GM18873 (cell line): ENCODE results near the gene RUNX2.
"Not testable (repeated sequence)": the region's sequence is repeated elsewhere in the genome, so short reads cannot be mapped to it uniquely, and the experiment has no call there.

ENCODE experiments used
- ATAC-seq: cut with Tn5 transposase; IDR thresholded peaks from one replicate; pipeline ENCODE4 v1.9.1; 2021; ENCODE audit warnings: mild to moderate bottlenecking, moderate library complexity, moderate number of reproducible peaks; ENCODE audit not compliant: unreplicated experiment, low FRiP score

RUNX2 gene

GRCh38 chr6:45450132-45450531 lies 122.0 kb downstream of the RUNX2 start:
- ATAC-seq, result no peak

GRCh38 chr6:45450831-45451230 lies 122.7 kb downstream of the RUNX2 start:
- no peak for ATAC-seq

DNA sequence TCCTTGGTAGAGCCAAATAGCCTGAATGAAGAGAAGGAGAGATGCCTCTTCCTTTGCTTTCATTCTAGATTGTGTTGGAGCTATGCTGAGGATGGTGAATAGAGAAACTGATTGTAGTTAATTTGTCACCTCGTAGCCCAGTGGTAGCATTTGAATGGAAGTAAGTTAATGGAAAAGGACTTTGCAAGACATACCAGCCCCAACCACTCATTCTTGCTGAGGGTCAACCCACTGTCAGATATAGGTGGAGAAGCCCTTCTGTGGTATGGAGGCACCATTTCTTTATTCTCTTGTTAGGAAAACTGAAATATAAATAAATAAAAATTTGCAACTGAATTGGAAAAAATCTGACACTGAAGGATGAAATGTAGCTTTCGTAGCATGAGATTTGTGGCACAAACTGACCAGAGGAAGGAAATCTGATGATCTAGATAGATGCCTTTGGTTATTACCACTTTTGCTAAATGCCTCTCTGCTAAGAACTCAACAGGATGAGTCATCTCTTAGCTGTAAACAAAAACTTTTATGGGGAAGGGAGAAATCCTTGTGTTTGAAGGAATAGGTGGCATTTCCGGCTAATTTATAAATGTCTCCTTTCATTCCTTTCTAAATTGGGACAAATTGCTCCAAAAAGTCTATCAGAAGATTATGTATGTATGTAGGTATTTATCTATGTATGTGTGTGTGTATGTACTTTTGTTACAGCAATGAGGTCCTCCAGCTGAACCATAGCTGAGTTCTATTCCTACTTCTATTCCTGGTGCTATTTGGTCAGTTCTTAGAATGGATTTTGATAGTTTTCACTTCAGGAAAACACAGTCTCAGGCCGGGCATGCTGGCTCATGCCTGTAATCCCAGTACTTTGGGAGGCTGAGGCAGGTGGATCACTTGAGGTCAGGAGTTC lies 126.1 kb downstream of the RUNX2 start:
- ATAC-seq, result no peak

DNA sequence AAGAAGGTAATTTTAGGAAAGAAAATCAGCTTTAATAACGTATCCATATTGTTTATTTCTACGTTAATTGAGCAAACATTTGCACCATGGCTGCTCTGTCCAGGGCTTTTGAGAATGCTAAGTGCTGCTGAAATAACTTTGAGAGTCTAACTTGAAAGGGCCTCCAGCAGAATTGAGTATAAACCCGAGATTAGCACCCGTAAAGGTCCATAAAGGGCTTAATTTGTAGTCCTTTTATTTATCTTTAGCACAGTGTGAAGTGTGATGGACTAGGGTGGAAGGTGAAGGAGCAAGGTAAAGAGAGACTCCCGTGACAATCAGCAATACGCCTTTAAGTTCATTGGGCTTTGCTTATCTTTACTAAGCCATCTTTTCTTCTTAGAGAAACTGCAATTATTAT lies 127.3 kb downstream of the RUNX2 start:
- no peak for ATAC-seq

GRCh38 chr6:45457141-45457540 lies 129.0 kb downstream of the RUNX2 start:
- ATAC-seq, result no peak

DNA sequence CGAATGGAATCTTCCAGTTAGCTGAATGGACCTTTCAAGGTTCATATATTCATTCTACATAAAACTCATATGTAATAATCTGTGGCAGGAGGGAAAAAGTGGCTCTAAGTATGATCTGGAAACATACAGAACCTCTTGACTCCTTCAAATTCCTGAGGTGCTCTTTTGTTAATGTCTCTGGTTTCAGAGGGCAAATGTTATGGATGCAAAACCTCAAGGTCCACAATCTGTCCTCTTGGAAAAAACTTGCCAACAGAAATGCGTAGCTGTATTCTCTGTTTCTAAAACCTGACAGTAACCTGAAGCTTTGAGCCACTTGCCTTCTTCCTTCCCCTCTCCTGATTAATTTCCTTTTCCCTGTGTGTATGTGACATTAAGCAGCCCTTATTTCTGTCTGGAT lies 130.5 kb downstream of the RUNX2 start:
- no peak for ATAC-seq

DNA sequence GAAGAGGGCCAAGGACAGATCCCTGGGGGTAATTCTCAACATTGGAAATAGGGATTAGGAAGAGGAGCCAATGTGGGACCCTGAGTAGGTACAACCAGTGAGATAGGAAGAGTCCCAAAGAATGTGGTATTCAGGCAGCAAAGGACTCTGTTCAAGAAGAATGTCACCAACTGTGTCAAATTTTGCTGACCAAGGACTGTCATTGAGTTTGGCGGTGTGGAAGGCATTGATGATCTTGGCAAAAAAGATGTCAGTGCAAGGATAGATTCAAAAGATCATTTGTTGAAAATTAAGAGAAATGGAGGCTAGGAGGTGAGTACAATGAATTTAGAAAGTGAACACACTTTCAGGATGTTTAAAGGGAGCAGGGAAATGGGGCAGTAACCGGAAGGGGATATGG lies 132.0 kb downstream of the RUNX2 start:
- ATAC-seq, result no peak

DNA sequence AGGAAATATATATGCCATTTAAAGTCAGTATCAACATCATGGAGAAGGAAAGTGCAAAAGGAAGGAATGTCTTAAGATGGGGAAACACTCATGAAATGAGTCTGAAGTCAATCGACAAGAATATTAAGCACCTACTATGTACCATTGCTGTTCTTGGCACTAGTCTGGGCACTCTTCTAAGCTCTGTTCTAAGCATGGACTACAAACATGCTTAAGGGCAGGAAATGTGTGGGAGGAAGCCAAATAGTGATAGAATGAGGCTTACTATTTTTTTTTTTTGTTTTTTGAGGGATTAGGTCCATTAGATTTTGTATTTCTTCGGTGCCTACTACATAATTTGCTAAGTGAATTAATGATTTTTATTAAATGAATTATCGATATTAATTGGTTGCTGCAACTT lies 133.4 kb downstream of the RUNX2 start:
- ATAC-seq, result no peak

- no peak for ATAC-seq
Observed at GRCh38 chr6:45462190-45463134, 134.3 kb downstream of the RUNX2 start.

GRCh38 chr6:45464685-45465084 lies 136.6 kb downstream of the RUNX2 start:
- no peak for ATAC-seq

DNA sequence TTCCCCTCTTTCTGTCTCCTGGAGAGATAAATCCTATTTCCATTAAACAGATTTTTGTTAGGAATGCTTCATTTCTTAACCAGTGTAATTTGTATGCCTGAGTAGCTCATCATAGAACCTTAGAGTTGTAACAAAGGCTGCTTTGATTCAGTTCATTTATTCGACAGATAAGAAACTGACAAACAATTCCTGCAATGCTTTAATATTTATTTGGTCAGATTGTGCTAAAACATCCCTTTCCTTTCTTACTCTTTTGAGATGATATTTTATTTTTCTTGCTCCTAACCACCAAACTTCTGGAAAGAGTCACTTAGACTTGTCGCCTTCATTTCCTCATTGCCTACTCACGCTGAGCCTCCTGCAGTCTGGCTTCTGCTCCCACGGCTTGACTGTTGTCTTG lies 138.6 kb downstream of the RUNX2 start:
- no peak for ATAC-seq

DNA sequence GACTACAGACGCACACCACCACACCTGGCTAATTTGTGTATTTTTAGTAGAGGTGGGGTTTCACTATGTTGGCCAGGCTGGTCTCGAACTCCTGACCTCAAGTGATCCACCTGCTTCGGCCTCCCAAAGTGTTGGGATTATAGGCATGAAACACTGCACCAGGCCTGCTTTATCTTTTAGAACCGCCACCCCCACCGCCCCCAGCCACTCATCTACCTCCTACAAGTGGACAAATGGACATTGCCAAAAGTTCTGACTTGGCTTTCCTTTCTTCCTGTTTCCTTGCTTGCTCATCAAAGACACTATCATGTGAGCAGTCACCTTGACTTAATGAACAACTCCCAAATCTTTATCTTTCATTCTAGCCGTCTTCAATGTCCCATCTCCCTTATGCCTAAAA lies 139.3 kb downstream of the RUNX2 start:
- ATAC-seq, result not testable (repeated sequence)

GRCh38 chr6:45467853-45468252 lies 139.7 kb downstream of the RUNX2 start:
- no peak for ATAC-seq

- no peak for ATAC-seq
Observed at GRCh38 chr6:45469663-45470062, 141.5 kb downstream of the RUNX2 start.

DNA sequence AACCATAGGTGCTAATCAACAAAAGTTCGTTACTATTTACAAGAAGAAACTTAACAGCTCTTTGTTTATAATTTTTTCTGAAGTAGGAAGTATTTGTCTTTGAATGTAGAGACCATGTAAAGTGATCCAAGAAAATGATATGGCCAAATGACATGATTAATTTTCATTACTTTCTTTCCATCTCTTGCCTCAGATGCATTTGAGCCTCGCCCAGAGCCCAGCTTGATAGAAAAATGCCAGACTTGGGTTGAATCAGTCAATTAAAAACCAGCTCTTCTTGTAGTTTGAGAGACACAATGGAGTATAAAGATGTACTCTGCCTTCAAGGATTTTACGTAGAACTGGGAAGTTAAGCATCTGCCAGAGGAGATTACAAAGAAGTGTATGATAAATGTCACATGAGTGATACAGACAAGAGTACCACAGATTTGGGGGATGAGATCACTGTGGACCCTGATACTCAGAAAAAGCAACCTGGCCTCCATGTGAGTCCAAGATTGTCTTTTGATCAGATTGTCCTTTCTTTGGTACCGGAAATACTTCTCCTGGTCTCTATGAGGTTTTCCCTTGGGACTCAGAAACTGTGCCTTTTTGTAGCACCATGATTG lies 142.1 kb downstream of the RUNX2 start:
- no peak for ATAC-seq

DNA sequence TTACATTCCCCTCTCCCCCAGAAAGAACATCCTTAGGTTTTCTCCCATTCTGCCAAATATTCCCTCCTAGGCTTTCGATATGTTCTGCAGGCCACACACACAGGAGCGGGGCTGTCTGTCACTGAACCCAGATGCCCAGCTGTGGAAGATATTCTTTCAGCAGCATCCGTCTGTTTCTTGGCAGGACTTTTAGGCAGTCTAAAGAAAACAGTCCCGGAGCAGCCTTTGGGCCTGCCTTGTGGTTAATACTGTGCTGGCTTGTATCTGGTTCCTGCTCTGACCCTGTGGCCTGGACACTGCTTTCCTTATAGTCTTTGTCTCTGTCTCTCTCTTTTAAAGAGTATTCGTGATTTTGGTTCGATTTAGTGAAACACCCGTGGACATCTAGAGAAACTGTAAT lies 144.3 kb downstream of the RUNX2 start:
- ATAC-seq, result no peak

- ATAC-seq, result no peak
Observed at GRCh38 chr6:45473121-45473993, 145.2 kb downstream of the RUNX2 start.

- ATAC-seq, result no peak
Observed at GRCh38 chr6:45474376-45474775, 146.2 kb downstream of the RUNX2 start.

- no peak for ATAC-seq
Observed at GRCh38 chr6:45476341-45476740, 148.2 kb downstream of the RUNX2 start.

- no peak for ATAC-seq
Observed at GRCh38 chr6:45477278-45477677, 149.1 kb downstream of the RUNX2 start.
